GM18502 (cell line): ENCODE data around the gene DNAAF2.
"Not testable (repeated sequence)": the region's sequence is repeated elsewhere in the genome, so short reads cannot be mapped to it uniquely, and the experiment has no call there.

Experiments
- ATAC-seq: cut with Tn5 transposase; IDR thresholded peaks from one replicate; pipeline ENCODE4 v1.9.1; 2021; ENCODE audit warnings: mild to moderate bottlenecking; ENCODE audit not compliant: unreplicated experiment, poor library complexity

DNAAF2 gene

GRCh38 chr14:49585803-49586672 lies 49.0 kb downstream of the DNAAF2 start, which contains the start of gene RPS29:
Gene RPS29, minus strand, starts transcription at chr14:49586380. Its CDS starts 34 bp downstream, at chr14:49586346.
- ATAC-seq = peak; percentile 84

GRCh38 chr14:49584981-49585640 lies 49.9 kb downstream of the DNAAF2 start:
- ATAC-seq = not testable (repeated sequence)

- ATAC-seq = no peak
Measured at GRCh38 chr14:49584058-49584457, 51.0 kb downstream of the DNAAF2 start.

GRCh38 chr14:49583629-49584028 lies 51.4 kb downstream of the DNAAF2 start:
- no peak for ATAC-seq

GRCh38 chr14:49582113-49582977 lies 52.7 kb downstream of the DNAAF2 start:
- no peak for ATAC-seq

- no peak for ATAC-seq
Measured at GRCh38 chr14:49581209-49582112, 53.6 kb downstream of the DNAAF2 start.

GRCh38 chr14:49579841-49580240 lies 55.2 kb downstream of the DNAAF2 start:
- no peak for ATAC-seq

- ATAC-seq = no peak
Measured at GRCh38 chr14:49578141-49578540, 56.9 kb downstream of the DNAAF2 start.
